ENCODE data around the gene SLC25A44. TPM values are rescaled to one million over a fixed set of nuclear protein-coding genes. Genes with fewer than 3 reads are reported as not detected.

Gene SLC25A44
- total RNA-seq, 1 donor from 2014 or later = 5.8 TPM

Other genes with a start within 250 kb of the SLC25A44 start
- gene ARHGEF2, start 215.6 kb upstream of the SLC25A44 start, total RNA-seq = 57.1 and 79.2 TPM in 2 replicates
- gene SSR2, start 173.2 kb upstream of the SLC25A44 start, total RNA-seq = 225 and 564 TPM in 2 replicates
- gene UBQLN4, start 140.3 kb upstream of the SLC25A44 start, total RNA-seq = 13.7 and 17.4 TPM in 2 replicates
- gene LAMTOR2, start 139.3 kb upstream of the SLC25A44 start, total RNA-seq = 46.6 and 74.6 TPM in 2 replicates
- 30.3 and 83.7 TPM in 2 replicates for gene RAB25, start 132.9 kb upstream of the SLC25A44 start, total RNA-seq
- 0.13 and 0.53 TPM in 2 replicates for gene MEX3A, start 111.6 kb upstream of the SLC25A44 start, total RNA-seq
- gene LMNA, start 79.4 kb upstream of the SLC25A44 start, total RNA-seq = 561 and 638 TPM in 2 replicates
- 1.8 and 16.9 TPM in 2 replicates for gene SEMA4A, start 40.5 kb upstream of the SLC25A44 start, total RNA-seq
- gene PMF1, start 18.9 kb downstream of the SLC25A44 start, total RNA-seq = 55.3 and 55.9 TPM in 2 replicates
- 0.51 TPM in 1 of 2 replicates, not detected in the other for gene BGLAP, start 48.1 kb downstream of the SLC25A44 start, total RNA-seq
- gene PAQR6, start 54.0 kb downstream of the SLC25A44 start, total RNA-seq = 0.26 and 1.3 TPM in 2 replicates
- gene SMG5, start 88.7 kb downstream of the SLC25A44 start, total RNA-seq = 57.4 and 67.0 TPM in 2 replicates
- 7.1 and 30.7 TPM in 2 replicates for gene TMEM79, start 90.2 kb downstream of the SLC25A44 start, total RNA-seq
- gene GLMP, start 101.6 kb downstream of the SLC25A44 start, total RNA-seq = 26.9 and 34.2 TPM in 2 replicates
- gene VHLL, start 105.2 kb downstream of the SLC25A44 start, total RNA-seq = 0.26 and 0.77 TPM in 2 replicates
- gene CCT3, start 144.2 kb downstream of the SLC25A44 start, total RNA-seq = 281 and 377 TPM in 2 replicates
- gene TSACC, start 144.4 kb downstream of the SLC25A44 start, total RNA-seq = 0.77 TPM in 1 of 2 replicates, not detected in the other
- gene RHBG, start 175.1 kb downstream of the SLC25A44 start, total RNA-seq = under 0.01 and 0.13 TPM in 2 replicates

Data from bronchial epithelial cell (primary cell).